ENCODE measurements around the gene ITPRID2. TPM values are rescaled to one million over a fixed set of nuclear protein-coding genes. Genes with fewer than 3 reads are reported as not detected.

The ITPRID2 gene
- total RNA-seq, 1 experiment from 2014 or later: 419 TPM

DNA sequence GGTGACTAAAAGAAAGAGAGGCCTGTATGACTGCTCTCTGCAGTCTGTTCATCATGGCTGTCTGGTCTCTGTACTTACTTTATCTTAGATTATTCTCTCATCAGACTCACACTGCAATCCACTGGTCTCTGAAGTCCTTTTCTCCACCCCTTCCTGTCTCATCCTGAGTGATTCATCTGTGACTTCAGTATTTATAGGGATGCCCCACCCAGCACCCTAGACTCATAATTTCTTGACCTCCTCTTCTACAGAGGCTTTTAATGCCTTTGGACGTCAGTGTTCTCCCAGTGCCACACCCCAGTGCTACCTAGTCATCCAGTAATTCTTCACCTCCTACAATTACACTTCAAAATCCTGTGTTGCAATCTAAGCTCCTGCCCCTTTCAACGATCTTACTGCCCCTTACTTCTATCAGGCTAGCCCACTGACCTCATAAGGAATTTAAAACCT is 14.9 kb upstream of the ITPRID2 start:
- intact Hi-C loops (cut with micrococcal nuclease; ENCODE audit: unreplicated experiment): no loop called here
- Histone ChIP-seq H3K9me2 (ENCODE audit: insufficient read depth) (0 out of 2 replicates have a peak, but pooled peaks cover 4% of the 10 kb centered on the region), H3K27ac (peak overlapping the region; percentile 49), H3K27me3 (ENCODE audit: insufficient read depth, low read depth) (no peaks in the 10 kb centered on the region), H4K20me1 (ENCODE audit: insufficient read depth) (no peaks in the 10 kb centered on the region), H3K4me2 (peak overlapping the region; percentile 34), H3K4me1 (replicated peaks; ENCODE audit: insufficient read depth) (peaks cover 20% of the 10 kb centered on the region), H3K4me3 (no peak overlapping the region), H3K36me3 (ENCODE audit: low read depth) (no peaks in the 10 kb centered on the region), H3F3A (ENCODE audit: insufficient read depth, low read depth) (peaks cover 8% of the 10 kb centered on the region; the same call in 1 of the 2 replicates), H3K9me3 (ENCODE audit: insufficient read depth, low read depth) (no peaks in the 10 kb centered on the region), H2AFZ (peak overlapping the region; percentile 8; the same call in 1 of the 2 replicates), H3K79me2 (ENCODE audit: low read depth) (no peaks in the 10 kb centered on the region)
- ChIA-PET POLR2A (ENCODE audit: unreplicated experiment) (no interaction called here), CTCF (interaction anchor here (1.0 kb wide), 1 partner anchor 65 kb away, joined by 3 read pairs; no protein-coding TSS in a partner anchor)
- BruUV-seq (replicated peaks): no TSS peak
- TF ChIP-seq EZH2 (IDR thresholded peaks at IDR 0.05; ENCODE audit: low read depth) (no peak), CTCF (conservative IDR thresholded peaks at IDR 0.05) (no peak)
- DNase-seq: peak; percentile 54 to 88

GRCh38 chr2:181877181-181877664 is 14.3 kb upstream of the ITPRID2 start:
- H3K27me3 ChIP-seq (ENCODE audit: insufficient read depth, low read depth): no peaks in the 10 kb centered on the region
- ChIA-PET CTCF (interaction anchor here (0.9 to 1.0 kb wide), 2 partner anchors 66 to 162 kb away, joined by 3 read pairs; no protein-coding TSS in a partner anchor), POLR2A (ENCODE audit: unreplicated experiment) (no interaction called here)
- peaks cover 20% of the 10 kb centered on the region for H3K4me1 ChIP-seq (replicated peaks; ENCODE audit: insufficient read depth)
- H3K9me2 ChIP-seq (ENCODE audit: insufficient read depth): 0 out of 2 replicates have a peak, but pooled peaks cover 4% of the 10 kb centered on the region
- H4K20me1 ChIP-seq (ENCODE audit: insufficient read depth): no peaks in the 10 kb centered on the region
- no peak overlapping the region for H3K4me3 ChIP-seq
- peak overlapping the region; percentile 49 for H3K27ac ChIP-seq
- peak overlapping the region; percentile 34 for H3K4me2 ChIP-seq
- intact Hi-C loops (cut with micrococcal nuclease; ENCODE audit: unreplicated experiment): no loop called here
- no peak for TF ChIP-seq EZH2 (IDR thresholded peaks at IDR 0.05; ENCODE audit: low read depth)
- no peak for TF ChIP-seq CTCF (conservative IDR thresholded peaks at IDR 0.05)
- H2AFZ ChIP-seq: peak overlapping the region; percentile 8; the same call in 1 of the 2 replicates
- H3K36me3 ChIP-seq (ENCODE audit: low read depth): no peaks in the 10 kb centered on the region
- peaks cover 8% of the 10 kb centered on the region; the same call in 1 of the 2 replicates for H3F3A ChIP-seq (ENCODE audit: insufficient read depth, low read depth)
- H3K79me2 ChIP-seq (ENCODE audit: low read depth): no peaks in the 10 kb centered on the region
- no peaks in the 10 kb centered on the region for H3K9me3 ChIP-seq (ENCODE audit: insufficient read depth, low read depth)
- TSS peak; percentile 97 for BruUV-seq (replicated peaks)
- no peak for DNase-seq

DNA sequence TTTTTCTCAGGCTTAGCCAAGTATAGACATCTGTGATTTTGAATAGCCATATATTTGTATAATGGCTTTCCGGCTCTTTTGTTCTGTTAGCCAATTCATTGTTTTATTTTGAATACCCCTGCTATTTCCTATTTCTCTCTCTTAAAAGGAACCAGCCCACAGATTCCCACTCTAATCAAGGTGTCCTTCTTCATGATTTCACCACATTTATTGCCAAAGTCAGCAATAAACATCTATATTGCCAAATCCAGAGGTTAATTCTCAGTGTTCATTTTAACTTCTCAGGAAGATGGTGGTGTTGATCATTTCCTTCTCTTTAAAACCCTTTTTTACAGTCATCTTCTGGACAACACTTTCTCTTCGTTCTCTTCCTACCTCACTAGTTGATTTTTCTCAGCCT is 13.1 kb upstream of the ITPRID2 start:
- no peaks in the 10 kb centered on the region for H3K27me3 ChIP-seq (ENCODE audit: insufficient read depth, low read depth)
- no TSS peak for BruUV-seq (replicated peaks)
- no peak overlapping the region for H3K4me2 ChIP-seq
- H4K20me1 ChIP-seq (ENCODE audit: insufficient read depth): no peaks in the 10 kb centered on the region
- ChIA-PET POLR2A (ENCODE audit: unreplicated experiment) (no interaction called here), CTCF (no interaction called here)
- H3K4me1 ChIP-seq (replicated peaks; ENCODE audit: insufficient read depth): peaks cover 20% of the 10 kb centered on the region
- H3K27ac ChIP-seq: no peak overlapping the region
- intact Hi-C loops (cut with micrococcal nuclease; ENCODE audit: unreplicated experiment): no loop called here
- H2AFZ ChIP-seq: no peak overlapping the region
- DNase-seq: no peak
- no peaks in the 10 kb centered on the region for H3K79me2 ChIP-seq (ENCODE audit: low read depth)
- no peak overlapping the region for H3K4me3 ChIP-seq
- H3F3A ChIP-seq (ENCODE audit: insufficient read depth, low read depth): peaks cover 8% of the 10 kb centered on the region; the same call in 1 of the 2 replicates
- no peaks in the 10 kb centered on the region for H3K9me3 ChIP-seq (ENCODE audit: insufficient read depth, low read depth)
- TF ChIP-seq EZH2 (IDR thresholded peaks at IDR 0.05; ENCODE audit: low read depth) (no peak), CTCF (conservative IDR thresholded peaks at IDR 0.05) (no peak)
- H3K36me3 ChIP-seq (ENCODE audit: low read depth): no peaks in the 10 kb centered on the region
- H3K9me2 ChIP-seq (ENCODE audit: insufficient read depth): 0 out of 2 replicates have a peak, but pooled peaks cover 4% of the 10 kb centered on the region

Measured in PC-9 (cell line).